RWPE2 (cell line): ENCODE data around the gene CSNK1D.
A peak's percentile ranks its signal among the peaks of the same experiment; 100 is the strongest.

Experiments used
- ATAC-seq: fragments of 200-7000 bp; cut with Tn5 transposase; 3 replicates; pipeline ENCODE4 v1.9.1; 2021; ENCODE audit warnings: low read depth
- DNase-seq: peaks from one replicate; pipeline ENCODE4 v3.0.0-alpha.2; 2020; ENCODE audit warnings: low spot score
- H3K27ac ChIP-seq: fragments of 450-650 bp; 2 replicates; pipeline ENCODE4 v1.5.1; 2017; ENCODE audit warnings: mild to moderate bottlenecking; ENCODE audit not compliant: poor library complexity, severe bottlenecking
- H3K27me3 ChIP-seq: fragments of 250-450 bp; sonication (Bioruptor Pico); 2 replicates; pipeline ENCODE4 v1.5.1; 2021; ENCODE audit warnings: mild to moderate bottlenecking, moderate library complexity; ENCODE audit not compliant: insufficient read depth, poor library complexity, severe bottlenecking
- H3K36me3 ChIP-seq: fragments of 250-450 bp; sonication (Bioruptor Pico); 2 replicates; pipeline ENCODE4 v1.5.1; 2020; ENCODE audit warnings: low read depth, mild to moderate bottlenecking, moderate library complexity
- H3K4me1 ChIP-seq: fragments of 250-450 bp; sonication (Bioruptor Pico); 2 replicates; pipeline ENCODE4 v1.5.1; 2021; ENCODE audit warnings: mild to moderate bottlenecking, moderate library complexity; ENCODE audit not compliant: insufficient read depth, poor library complexity, severe bottlenecking
- H3K4me3 ChIP-seq: fragments of 250-450 bp; sonication (Bioruptor Pico); 2 replicates; pipeline ENCODE4 v1.5.1; 2021; ENCODE audit warnings: mild to moderate bottlenecking, moderate library complexity; ENCODE audit not compliant: severe bottlenecking
- H3K9me3 ChIP-seq: fragments of 250-450 bp; sonication (Bioruptor Pico); 2 replicates; pipeline ENCODE4 v1.5.1; 2021; ENCODE audit warnings: mild to moderate bottlenecking, moderate library complexity; ENCODE audit not compliant: severe bottlenecking
- TF ChIP-seq, protein P1 (sequence below): fragments of 450-650 bp; IDR thresholded peaks from one replicate; pipeline ENCODE4 v1.5.1; 2017; ENCODE audit warnings: mild to moderate bottlenecking, moderate library complexity; ENCODE audit not compliant: poor library complexity, severe bottlenecking

Gene CSNK1D

GRCh38 chr17:82232322-82232820 lies 41.1 kb downstream of the CSNK1D start:
- H3K27me3 ChIP-seq = no peaks in the 10 kb centered on the region
- peak overlapping the region; percentile 99 for H3K4me3 ChIP-seq
- peaks cover 77% of the 10 kb centered on the region for H3K36me3 ChIP-seq
- peak overlapping the region; percentile 91 for H3K27ac ChIP-seq
- peaks cover 46% of the 10 kb centered on the region for H3K4me1 ChIP-seq
- TF ChIP-seq, protein P1, sequence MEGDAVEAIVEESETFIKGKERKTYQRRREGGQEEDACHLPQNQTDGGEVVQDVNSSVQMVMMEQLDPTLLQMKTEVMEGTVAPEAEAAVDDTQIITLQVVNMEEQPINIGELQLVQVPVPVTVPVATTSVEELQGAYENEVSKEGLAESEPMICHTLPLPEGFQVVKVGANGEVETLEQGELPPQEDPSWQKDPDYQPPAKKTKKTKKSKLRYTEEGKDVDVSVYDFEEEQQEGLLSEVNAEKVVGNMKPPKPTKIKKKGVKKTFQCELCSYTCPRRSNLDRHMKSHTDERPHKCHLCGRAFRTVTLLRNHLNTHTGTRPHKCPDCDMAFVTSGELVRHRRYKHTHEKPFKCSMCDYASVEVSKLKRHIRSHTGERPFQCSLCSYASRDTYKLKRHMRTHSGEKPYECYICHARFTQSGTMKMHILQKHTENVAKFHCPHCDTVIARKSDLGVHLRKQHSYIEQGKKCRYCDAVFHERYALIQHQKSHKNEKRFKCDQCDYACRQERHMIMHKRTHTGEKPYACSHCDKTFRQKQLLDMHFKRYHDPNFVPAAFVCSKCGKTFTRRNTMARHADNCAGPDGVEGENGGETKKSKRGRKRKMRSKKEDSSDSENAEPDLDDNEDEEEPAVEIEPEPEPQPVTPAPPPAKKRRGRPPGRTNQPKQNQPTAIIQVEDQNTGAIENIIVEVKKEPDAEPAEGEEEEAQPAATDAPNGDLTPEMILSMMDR = no peak
- ATAC-seq (no peak), DNase-seq (no peak)
- no peaks in the 10 kb centered on the region for H3K9me3 ChIP-seq

DNA sequence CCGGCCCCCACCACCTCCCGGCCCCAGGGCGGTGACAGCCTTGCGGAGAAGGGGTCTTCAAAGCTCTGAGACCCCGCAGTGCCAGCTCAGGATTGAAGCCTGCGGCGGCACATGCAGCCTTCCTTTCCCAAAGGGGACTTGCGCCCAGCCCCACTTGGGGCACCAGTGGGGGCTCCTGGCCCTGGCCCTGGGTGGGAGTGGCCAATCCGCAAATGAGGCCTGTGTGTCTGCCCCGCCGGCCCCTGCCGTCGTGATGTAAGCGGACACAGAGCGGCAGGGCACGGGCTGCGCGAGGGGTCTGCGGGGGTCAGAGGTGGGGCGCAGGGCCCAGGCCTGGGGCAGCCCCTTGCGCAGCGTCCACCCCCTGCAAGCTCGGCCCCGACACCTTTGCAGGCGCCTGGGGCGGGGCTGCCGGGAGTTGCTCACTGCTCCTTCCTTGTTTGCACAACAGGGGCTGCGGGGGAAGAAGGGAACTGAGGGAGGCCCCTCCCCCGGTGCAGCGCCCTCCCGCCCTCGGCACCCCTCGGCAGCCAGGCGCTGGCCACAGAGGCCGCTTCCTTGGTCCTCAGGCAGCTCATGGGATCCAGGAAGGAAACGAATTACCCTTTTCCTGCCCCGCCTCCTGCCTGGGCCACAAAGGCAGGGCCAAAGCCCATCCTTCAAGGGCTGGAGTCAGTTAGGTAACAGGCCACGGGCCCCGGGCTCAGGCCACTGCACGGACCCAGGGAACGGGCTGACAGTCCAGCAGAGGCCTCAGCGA lies 41.8 kb downstream of the CSNK1D start:
- ATAC-seq = peak; percentile 5
- Histone ChIP-seq H3K4me3 (peak overlapping the region; percentile 99), H3K27ac (peak overlapping the region; percentile 91), H3K27me3 (no peaks in the 10 kb centered on the region), H3K36me3 (peaks cover 71% of the 10 kb centered on the region), H3K9me3 (no peaks in the 10 kb centered on the region), H3K4me1 (peaks cover 40% of the 10 kb centered on the region)
- DNase-seq = no peak
- TF ChIP-seq, protein P1 = no peak

- Histone ChIP-seq H3K27ac (peak overlapping the region; percentile 91), H3K36me3 (peaks cover 66% of the 10 kb centered on the region), H3K9me3 (no peaks in the 10 kb centered on the region), H3K27me3 (no peaks in the 10 kb centered on the region), H3K4me3 (peak overlapping the region; percentile 99), H3K4me1 (peaks cover 35% of the 10 kb centered on the region)
- TF ChIP-seq, protein P1 = no peak
- ATAC-seq (0 out of 3 replicates have a peak, but pooled peaks have one; percentile 1), DNase-seq (no peak)
These were observed 42.3 kb downstream of the CSNK1D start for GRCh38 chr17:82231312-82231561.

GRCh38 chr17:82230609-82231311 lies 42.7 kb downstream of the CSNK1D start:
- Histone ChIP-seq H3K4me3 (peak overlapping the region; percentile 99), H3K27ac (peak overlapping the region; percentile 91), H3K9me3 (no peaks in the 10 kb centered on the region), H3K4me1 (peaks cover 30% of the 10 kb centered on the region), H3K27me3 (no peaks in the 10 kb centered on the region), H3K36me3 (peaks cover 61% of the 10 kb centered on the region)
- TF ChIP-seq, protein P1 = peak; percentile 22
- peak; percentile 20 for ATAC-seq
- DNase-seq = no peak
